H9 (cell line): Measurements from ENCODE around the gene FADS1. TPM values are rescaled to one million over a fixed set of nuclear protein-coding genes. Genes with fewer than 3 reads are reported as not detected.
A peak's percentile ranks its signal among the peaks of the same experiment; 100 is the strongest.

Source experiments
- DNase-seq: peaks from one replicate; pipeline ENCODE4 v3.0.0-alpha.2; 2017
- H2AFZ ChIP-seq: one replicate; pipeline ENCODE4 v1.6.1; 2013; ENCODE audit warnings: mild to moderate bottlenecking, low read length, control low read depth, moderate library complexity
- H2AK5ac ChIP-seq: 2 replicates; pipeline ENCODE4 v1.6.1; 2013; ENCODE audit warnings: low read length, control low read depth, mixed read lengths; ENCODE audit not compliant: insufficient read length
- H2BK120ac ChIP-seq: one replicate; pipeline ENCODE4 v1.6.1; 2013; ENCODE audit warnings: low read depth, mild to moderate bottlenecking, low read length, control low read depth, inconsistent platforms; ENCODE audit not compliant: poor library complexity, severe bottlenecking
- H2BK12ac ChIP-seq: 2 replicates; pipeline ENCODE4 v1.6.1; 2013; ENCODE audit warnings: low read length, control low read depth, mixed read lengths, low read depth; ENCODE audit not compliant: insufficient read length
- H2BK15ac ChIP-seq: 2 replicates; pipeline ENCODE4 v1.6.1; 2013; ENCODE audit warnings: low read depth, low read length, control low read depth
- H2BK20ac ChIP-seq: one replicate; pipeline ENCODE4 v1.6.1; 2013; ENCODE audit warnings: low read depth, mild to moderate bottlenecking, low read length, control low read depth, inconsistent platforms; ENCODE audit not compliant: poor library complexity, severe bottlenecking
- H2BK5ac ChIP-seq: 2 replicates; pipeline ENCODE4 v1.6.1; 2013; ENCODE audit warnings: low read length, control low read depth, mixed read lengths; ENCODE audit not compliant: insufficient read length
- H3K14ac ChIP-seq: 2 replicates; pipeline ENCODE4 v1.6.1; 2013; ENCODE audit warnings: low read length, control low read depth; ENCODE audit not compliant: insufficient read depth
- H3K18ac ChIP-seq: 2 replicates; pipeline ENCODE4 v1.6.1; 2013; ENCODE audit warnings: low read depth, mild to moderate bottlenecking, mixed read lengths, low read length, control low read depth; ENCODE audit not compliant: insufficient read length
- H3K23ac ChIP-seq: 2 replicates; pipeline ENCODE4 v1.6.1; 2013; ENCODE audit warnings: low read length, control low read depth, mixed read lengths, low read depth; ENCODE audit not compliant: insufficient read length
- H3K23me2 ChIP-seq: 2 replicates; pipeline ENCODE4 v1.6.1; 2013; ENCODE audit warnings: low read depth, mild to moderate bottlenecking, mixed read lengths, low read length, control low read depth; ENCODE audit not compliant: insufficient read length, poor library complexity, severe bottlenecking
- H3K27ac ChIP-seq: 2 replicates; pipeline ENCODE4 v1.5.1; 2013; ENCODE audit warnings: low read length, control low read depth, mixed read lengths, low read depth; ENCODE audit not compliant: insufficient read length
- H3K27me3 ChIP-seq: 2 replicates; pipeline ENCODE4 v1.6.1; 2013; ENCODE audit warnings: low read length, control low read depth, inconsistent platforms; ENCODE audit not compliant: insufficient read depth
- H3K4ac ChIP-seq: 2 replicates; pipeline ENCODE4 v1.6.1; 2013; ENCODE audit warnings: low read depth, mild to moderate bottlenecking, control low read depth, inconsistent platforms, low read length, moderate library complexity
- H3K4me1 ChIP-seq: 2 replicates; pipeline ENCODE4 v1.6.1; 2013; ENCODE audit warnings: low read length, control low read depth, inconsistent platforms; ENCODE audit not compliant: insufficient read depth
- H3K4me2 ChIP-seq: 2 replicates; pipeline ENCODE4 v1.6.1; 2013; ENCODE audit warnings: low read length, control low read depth, mixed read lengths; ENCODE audit not compliant: insufficient read length, insufficient read depth
- H3K56ac ChIP-seq: 2 replicates; pipeline ENCODE4 v1.6.1; 2013; ENCODE audit warnings: low read depth, mild to moderate bottlenecking, mixed read lengths, low read length, control low read depth; ENCODE audit not compliant: insufficient read length
- H3K79me1 ChIP-seq: 2 replicates; pipeline ENCODE4 v1.6.1; 2013; ENCODE audit warnings: low read depth, mild to moderate bottlenecking, moderate library complexity, low read length, control low read depth, inconsistent platforms; ENCODE audit not compliant: insufficient read depth, poor library complexity, severe bottlenecking
- H3K79me2 ChIP-seq: 2 replicates; pipeline ENCODE4 v1.6.1; 2013; ENCODE audit warnings: low read length, control low read depth, inconsistent platforms; ENCODE audit not compliant: insufficient read depth
- H3K9ac ChIP-seq: 2 replicates; pipeline ENCODE4 v1.6.1; 2013; ENCODE audit warnings: low read length, control low read depth, mixed read lengths; ENCODE audit not compliant: insufficient read length; ENCODE audit errors: extremely low read depth
- H3K9me3 ChIP-seq: one replicate; pipeline ENCODE4 v1.6.1; 2013; ENCODE audit warnings: low read depth, low read length, inconsistent platforms; ENCODE audit not compliant: control insufficient read depth
- H3T11ph ChIP-seq: one replicate; pipeline ENCODE4 v1.6.1; 2013; ENCODE audit warnings: mild to moderate bottlenecking, low read length, control low read depth, inconsistent platforms
- H4K20me1 ChIP-seq: one replicate; pipeline ENCODE4 v1.6.1; 2013; ENCODE audit not compliant: control insufficient read depth, insufficient read length, insufficient read depth
- H4K5ac ChIP-seq: 2 replicates; pipeline ENCODE4 v1.6.1; 2013; ENCODE audit warnings: low read depth, mild to moderate bottlenecking, mixed read lengths, low read length, control low read depth; ENCODE audit not compliant: insufficient read length
- H4K8ac ChIP-seq: replicated peaks from 2 replicates; pipeline ENCODE4 v1.6.1; 2013; ENCODE audit warnings: low read length, control low read depth, mixed read lengths, low read depth; ENCODE audit not compliant: insufficient read length
- H4K91ac ChIP-seq: 2 replicates; pipeline ENCODE4 v1.6.1; 2013; ENCODE audit warnings: low read depth, mild to moderate bottlenecking, moderate library complexity, mixed read lengths, low read length, control low read depth; ENCODE audit not compliant: insufficient read length
- H3K27ac Mint-ChIP-seq, 3 experiments: 2 replicates in 2 of 3; 3 replicates in 1 of 3; pipeline ENCODE4 v1.8.0; 2020 to 2021; ENCODE audit warnings: mixed read lengths in 3 of 3, mild to moderate bottlenecking in 1 of 3, moderate library complexity in 1 of 3
- H3K27me3 Mint-ChIP-seq: 2 replicates; pipeline ENCODE4 v1.8.0; 2021; ENCODE audit warnings: low read depth, mild to moderate bottlenecking, moderate library complexity, mixed read lengths
- H3K36me3 Mint-ChIP-seq, 3 experiments: 2 replicates in 2 of 3; 3 replicates in 1 of 3; pipeline ENCODE4 v1.8.0; 2020 to 2021; ENCODE audit warnings: low read depth in 3 of 3, mixed read lengths in 3 of 3; ENCODE audit not compliant: insufficient read depth in 1 of 3
- H3K4me1 Mint-ChIP-seq, 2 experiments: 2 replicates each; pipeline ENCODE4 v1.8.0; 2020; ENCODE audit warnings: mixed read lengths in 2 of 2
- H3K4me3 Mint-ChIP-seq, 2 experiments: 2 replicates in 1 of 2; 3 replicates in 1 of 2; pipeline ENCODE4 v1.8.0; 2020 to 2021; ENCODE audit warnings: mild to moderate bottlenecking in 2 of 2, mixed read lengths in 2 of 2, moderate library complexity in 1 of 2
- H3K9me3 Mint-ChIP-seq, 2 experiments: 2 replicates in 1 of 2; 3 replicates in 1 of 2; pipeline ENCODE4 v1.8.0; 2020; ENCODE audit warnings: mild to moderate bottlenecking in 2 of 2, mixed read lengths in 2 of 2, moderate library complexity in 1 of 2
- CTCF ChIP-seq: fragments of 200-600 bp; sonication (generic); conservative IDR thresholded peaks from 3 replicates; pipeline ENCODE4 v1.8.0; 2021; ENCODE audit warnings: antibody characterized with exemption, mild to moderate bottlenecking
- WGBS: extraction: QIAGEN DNeasy Blood & Tissue Kit; methylation state at CpG from one replicate; pipeline ENCODE4 v1.1.7; 2013; ENCODE audit warnings: missing lambda C conversion rate, low lambda C conversion rate, mixed read lengths; ENCODE audit not compliant: insufficient read length; ENCODE audit errors: extremely low coverage; 5-methylcytosine and 5-hydroxymethylcytosine counted together
- total RNA-seq: library from RNA; stranded (reverse); gene quantifications from 2 replicates; pipeline ENCODE4 v1.2.1, GENCODE V29; 2021

Gene FADS1
- total RNA-seq, 1 experiment from 2014 or later, result 125 TPM

- no peak for DNase-seq
- H4K20me1 ChIP-seq, result no peaks in the 10 kb centered on the region
- no peak overlapping the region for H2BK120ac ChIP-seq
- H3K56ac ChIP-seq, result no peak overlapping the region
- H4K91ac ChIP-seq, result no peak overlapping the region
- H3K4me2 ChIP-seq, result no peak overlapping the region
- 0 out of 2 replicates have a peak overlapping the region, but pooled peaks have one; percentile 17 for H3K14ac ChIP-seq
- no peak for TF ChIP-seq CTCF
- no peak overlapping the region for H2BK12ac ChIP-seq
- H3K23me2 ChIP-seq, result no peaks in the 10 kb centered on the region
- H3K23ac ChIP-seq, result no peak overlapping the region
- no peak overlapping the region for H4K5ac ChIP-seq
- no peaks in the 10 kb centered on the region for H3K79me2 ChIP-seq
- H2AFZ ChIP-seq, result no peak overlapping the region
- no peak overlapping the region for H4K8ac ChIP-seq
- no peaks in the 10 kb centered on the region for H3K9me3 ChIP-seq
- H3K27me3 ChIP-seq, result no peaks in the 10 kb centered on the region
- no peaks in the 10 kb centered on the region for H3K79me1 ChIP-seq
- Mint-ChIP-seq H3K4me3 (no peak overlapping the region), H3K27me3 (no peaks in the 10 kb centered on the region), H3K36me3 (no peaks in the 10 kb centered on the region; a peak in 1 of 7 replicates), H3K9me3 (no peaks in the 10 kb centered on the region), H3K27ac (peak overlapping the region in 1 of 3 experiments; percentile 87; a peak in 1 of 7 replicates), H3K4me1 (peaks cover 25 to 46% of the 10 kb centered on the region in 2 experiments)
- WGBS, result no CpG with 5 or more reads among the region's 13 CpGs
- H2BK20ac ChIP-seq, result no peak overlapping the region
- no peak overlapping the region for H3K27ac ChIP-seq
- H3K18ac ChIP-seq, result no peak overlapping the region
- H2AK5ac ChIP-seq, result no peak overlapping the region
- no peak overlapping the region for H2BK15ac ChIP-seq
- H3K4me1 ChIP-seq, result no peaks in the 10 kb centered on the region; the same call in 1 of the 2 replicates
- no peak overlapping the region for H2BK5ac ChIP-seq
- H3K4ac ChIP-seq, result no peak overlapping the region
- no peak overlapping the region for H3T11ph ChIP-seq
- no peak overlapping the region for H3K9ac ChIP-seq
These were observed 50.4 kb downstream of the FADS1 start for GRCh38 chr11:61766353-61766841.
